ENCODE data around the gene MYBL2.
"Not testable (repeated sequence)": the region's sequence is repeated elsewhere in the genome, so short reads cannot be mapped to it uniquely, and the experiment has no call there.

The MYBL2 gene

GRCh38 chr20:43752561-43753301, 85.8 kb downstream of the MYBL2 start:
- DNase-seq, result peak; percentile 29

GRCh38 chr20:43755390-43755789, 88.5 kb downstream of the MYBL2 start:
- DNase-seq, result no peak

DNA sequence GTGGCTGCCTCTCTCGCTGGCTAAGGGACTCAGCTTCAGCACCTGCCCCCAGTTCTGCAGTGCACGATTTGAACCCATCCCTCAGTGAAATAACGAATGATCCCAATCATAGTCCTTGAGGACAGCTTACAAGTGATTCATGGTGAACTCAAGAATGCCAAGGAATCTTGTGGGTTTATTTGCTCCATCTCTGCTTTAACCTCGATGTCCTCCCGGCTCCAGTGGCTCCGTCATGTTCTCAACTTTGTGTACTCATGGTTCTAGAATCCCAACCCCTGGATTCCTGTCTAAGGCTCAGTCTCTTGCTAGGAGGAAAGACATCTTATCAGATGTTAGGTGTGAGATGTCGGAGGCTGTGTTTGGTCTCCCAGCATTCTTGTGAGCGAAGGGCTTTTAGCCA, 88.9 kb downstream of the MYBL2 start:
- DNase-seq, result no peak

GRCh38 chr20:43757888-43758287, 91.0 kb downstream of the MYBL2 start:
- not testable (repeated sequence) for DNase-seq

DNA sequence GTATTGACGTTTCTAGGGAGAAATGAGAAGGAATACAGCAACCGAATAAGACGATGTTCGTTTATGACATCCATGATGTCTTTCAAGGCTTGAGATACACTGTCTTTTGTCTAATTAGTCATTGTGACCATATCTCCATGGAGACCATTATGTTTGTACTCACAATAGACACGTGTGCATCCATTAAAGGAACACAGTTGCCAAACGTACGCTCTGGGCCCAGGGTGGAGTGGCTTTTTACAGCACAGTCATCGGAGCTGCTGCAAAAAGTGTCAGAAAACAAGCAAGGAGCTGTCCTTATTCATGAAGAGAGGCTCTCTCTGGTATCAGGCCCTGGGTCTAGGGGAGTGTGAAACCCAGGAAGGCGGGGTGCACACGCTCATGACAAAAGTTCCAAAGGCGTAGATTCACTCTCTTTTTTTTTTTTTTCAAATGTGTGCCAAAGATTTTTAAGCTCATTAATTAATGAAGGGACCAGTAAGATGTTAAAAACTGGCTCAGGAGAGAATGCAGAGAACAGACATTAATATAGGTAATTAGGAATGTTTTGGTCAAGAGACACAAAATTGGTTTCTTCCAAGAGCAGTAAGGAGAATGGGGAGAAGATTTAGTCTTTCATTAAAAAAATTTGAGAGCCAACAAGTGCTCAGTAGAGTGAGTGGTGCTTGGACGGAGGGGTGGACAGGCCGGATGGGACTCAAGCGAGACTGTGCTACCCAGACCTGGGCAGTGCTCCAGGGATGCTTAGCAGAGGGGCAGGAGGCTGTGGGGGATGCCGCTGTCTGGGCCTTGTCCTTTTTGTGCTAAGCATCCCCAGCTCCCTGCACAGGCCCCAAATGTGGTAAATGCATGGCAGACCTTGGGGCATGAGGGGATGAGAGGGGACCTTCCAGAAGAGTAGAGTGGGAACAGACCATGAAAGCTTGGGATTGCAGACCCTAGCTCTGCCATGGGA, 94.7 kb downstream of the MYBL2 start:
- no peak for DNase-seq

DNA sequence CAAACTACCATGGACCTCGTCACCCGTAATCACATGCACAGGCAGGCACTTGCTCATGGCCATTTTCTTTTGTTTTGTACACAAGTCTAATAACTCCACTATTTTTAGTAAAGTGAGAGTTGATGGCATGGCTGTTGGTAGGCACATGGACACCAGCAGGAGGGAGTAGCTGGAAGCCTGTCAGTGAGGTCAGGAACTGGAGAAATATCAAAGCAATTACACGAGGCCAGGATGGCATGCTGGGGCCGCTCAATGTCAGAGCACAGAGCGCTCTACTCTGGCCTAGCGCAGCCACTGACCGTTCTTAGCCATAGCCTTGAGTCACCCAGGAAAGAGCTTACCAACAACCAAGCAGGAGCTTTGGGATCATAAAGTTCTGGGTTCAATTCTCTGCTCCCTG, 96.0 kb downstream of the MYBL2 start:
- DNase-seq, result no peak

DNA sequence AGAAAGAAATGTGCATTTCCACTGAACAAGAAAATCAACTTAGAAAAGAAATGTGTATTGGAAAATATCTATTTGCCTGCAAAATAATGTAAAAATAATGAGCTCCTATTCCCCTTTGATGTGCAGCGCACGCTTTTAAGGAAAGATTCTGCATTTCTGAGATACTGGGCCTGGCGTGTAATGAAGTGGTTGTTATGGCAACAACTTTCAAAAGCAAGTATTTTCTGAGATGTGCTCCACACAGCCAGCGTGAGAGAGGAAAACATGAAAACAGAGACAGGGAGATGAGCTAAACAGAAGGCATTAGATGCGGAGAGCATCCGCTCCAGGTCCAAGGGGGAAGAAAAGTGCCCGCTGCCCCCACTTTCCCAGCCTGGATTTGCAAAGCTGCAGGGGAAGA, 99.0 kb downstream of the MYBL2 start:
- no peak for DNase-seq
